K562 (cell line): ENCODE measurements around the gene FITM2. TPM values are rescaled to one million over a fixed set of nuclear protein-coding genes. Genes with fewer than 3 reads are reported as not detected.
A peak's percentile ranks its signal among the peaks of the same experiment; 100 is the strongest.

ENCODE experiments used
- ATAC-seq: fragments of 200-7000 bp; cut with Tn5 transposase; 3 replicates; pipeline ENCODE4 v1.9.1; 2020; ENCODE audit warnings: moderate library complexity
- BruUV-seq: library from RNA; stranded (reverse); fragments of 400-500 nt; replicated peaks from 2 replicates; lab custom pipeline; 2021; lab: Mats Ljungman, UMichigan
- CTCF ChIA-PET: fragments of 300-600 bp; formaldehyde crosslinking; extraction: SDS; loops from one replicate; lab custom pipeline; 2021; ENCODE audit warnings: low intra/inter-chr PET ratio; lab: Yijun Ruan, JAX
- POLR2A ChIA-PET: fragments of 300-600, 350-650 bp; sonication (Branson Sonifier 250); formaldehyde crosslinking; extraction: SDS; loops from one replicate; lab custom pipeline; 2021; ENCODE audit warnings: antibody characterized with exemption, inconsistent platforms; lab: Yijun Ruan, JAX
- DNase-seq, 4 experiments: peaks; one replicate each; pipeline versions ENCODE4 v3.0.0 to v3.0.0-alpha.2; 2011 to 2018; ENCODE audit warnings: low spot score in 3 of 4, mixed read lengths in 3 of 4; ENCODE audit errors: extremely low read depth in 1 of 4
- FAIRE-seq: peaks from 2 replicates; lab custom pipeline; 2011; peaks lifted over from hg19 to GRCh38; lab: Jason Lieb, UNC
- H2AFZ ChIP-seq: 2 replicates; pipeline ENCODE4 v1.6.0; 2011; ENCODE audit warnings: low read depth, low read length, control low read depth, inconsistent platforms
- H3K27ac ChIP-seq: fragments of 200-600 bp; 3 replicates; pipeline ENCODE4 v1.8.0; 2011; ENCODE audit warnings: low read depth, mild to moderate bottlenecking, control low read depth, inconsistent platforms, low read length, moderate library complexity, mixed read lengths; ENCODE audit errors: extremely low read depth
- H3K27me3 ChIP-seq, 2 experiments: fragments of 300-600 bp in 1 of 2; 2 replicates in 1 of 2; 3 replicates in 1 of 2; pipeline versions ENCODE4 v1.6.0 to v1.8.0; 2011; ENCODE audit warnings: inconsistent platforms in 2 of 2, low read length in 2 of 2, mild to moderate bottlenecking in 1 of 2, mixed read lengths in 1 of 2, moderate library complexity in 1 of 2; ENCODE audit not compliant: control insufficient read depth in 2 of 2, insufficient read depth in 2 of 2
- H3K36me3 ChIP-seq: fragments of 300-600 bp; 3 replicates; pipeline ENCODE4 v1.8.0; 2011; ENCODE audit warnings: mild to moderate bottlenecking, low read length, inconsistent platforms; ENCODE audit not compliant: control insufficient read depth, insufficient read depth
- H3K4me1 ChIP-seq, 2 experiments: fragments of 200-600 bp in 1 of 2; replicated peaks in 1 of 2; 2 replicates in 1 of 2; 3 replicates in 1 of 2; pipeline versions ENCODE4 v1.5.1 to v1.8.0; 2011; ENCODE audit warnings: inconsistent platforms in 2 of 2, low read length in 2 of 2, mild to moderate bottlenecking in 1 of 2, mixed read lengths in 1 of 2, moderate library complexity in 1 of 2; ENCODE audit not compliant: control insufficient read depth in 2 of 2, insufficient read depth in 2 of 2
- H3K4me2 ChIP-seq: 2 replicates; pipeline ENCODE4 v1.6.1; 2011; ENCODE audit warnings: low read length, control low read depth, inconsistent platforms, mixed read lengths; ENCODE audit not compliant: insufficient read depth
- H3K4me3 ChIP-seq: fragments of 200-600 bp; sonication (generic), shearing (Covaris generic); 2 replicates; pipeline ENCODE4 v1.5.1; 2016; ENCODE audit warnings: control low read depth, inconsistent platforms
- H3K79me2 ChIP-seq: fragments of 200-600 bp; 3 replicates; pipeline ENCODE4 v1.8.0; 2011; ENCODE audit warnings: low read length, inconsistent platforms; ENCODE audit not compliant: control insufficient read depth, insufficient read depth
- H3K9ac ChIP-seq, 2 experiments: 2 replicates each; pipeline versions ENCODE4 v1.6.0 to v1.6.1; 2011; ENCODE audit warnings: low read depth in 2 of 2, low read length in 2 of 2, control low read depth in 1 of 2, inconsistent platforms in 1 of 2, mild to moderate bottlenecking in 1 of 2, mixed read lengths in 1 of 2; ENCODE audit not compliant: insufficient read depth in 1 of 2
- H3K9me1 ChIP-seq: one replicate; pipeline ENCODE4 v1.6.0; 2011; ENCODE audit warnings: inconsistent platforms, mild to moderate bottlenecking, low read length, moderate library complexity; ENCODE audit not compliant: control insufficient read depth, insufficient read depth
- H3K9me3 ChIP-seq: replicated peaks from 2 replicates; pipeline ENCODE4 v1.5.1; 2011; ENCODE audit warnings: low read depth, low read length, inconsistent platforms; ENCODE audit not compliant: control insufficient read depth, insufficient read depth
- H4K20me1 ChIP-seq: replicated peaks from 2 replicates; pipeline ENCODE4 v1.6.1; 2011; ENCODE audit warnings: low read length, inconsistent platforms, mixed read lengths; ENCODE audit not compliant: control insufficient read depth, insufficient read depth
- ARID1B ChIP-seq: fragments of 450-650 bp; IDR thresholded peaks from 2 replicates; pipeline ENCODE4 v1.6.1; 2016; ENCODE audit warnings: antibody characterized with exemption, mild to moderate bottlenecking, inconsistent platforms
- ETV6 ChIP-seq, 3 experiments: fragments of 150-350 bp in 1 of 3; sonication (generic) in 1 of 3; formaldehyde crosslinking in 1 of 3; IDR thresholded peaks; 2 replicates each; pipeline versions ENCODE4 v1.6.1 to v1.8.0; 2014 to 2022; ENCODE audit warnings: borderline replicate concordance in 2 of 3, low read depth in 2 of 3, antibody characterized with exemption in 1 of 3, low read length in 1 of 3, mild to moderate bottlenecking in 1 of 3, missing genetic modification reagents in 1 of 3
- EZH2 ChIP-seq: IDR thresholded peaks from 2 replicates; pipeline ENCODE4 v1.6.1; 2012; ENCODE audit warnings: low read depth, mild to moderate bottlenecking, inconsistent platforms, low read length, borderline replicate concordance
- GATAD2A ChIP-seq: fragments of 450-650 bp; IDR thresholded peaks from 2 replicates; pipeline ENCODE4 v1.6.1; 2017
- HNRNPH1 ChIP-seq: fragments of 200-400 bp; formaldehyde crosslinking; optimal IDR thresholded peaks from 2 replicates; pipeline ENCODE3; 2017; ENCODE audit warnings: low read depth, mild to moderate bottlenecking, low read length, moderate library complexity
- KDM4B ChIP-seq, 2 experiments: fragments of 450-650 bp in 1 of 2; sonication (generic) in 1 of 2; IDR thresholded peaks; 2 replicates each; pipeline ENCODE4 v1.6.1; 2016 to 2017; ENCODE audit warnings: borderline replicate concordance in 2 of 2, antibody characterized with exemption in 1 of 2, low read depth in 1 of 2, mild to moderate bottlenecking in 1 of 2
- NCOA2 ChIP-seq, 2 experiments: fragments of 450-650 bp; IDR thresholded peaks; 2 replicates each; pipeline ENCODE4 v1.6.1; 2018; ENCODE audit warnings: mild to moderate bottlenecking in 2 of 2, moderate library complexity in 1 of 2; ENCODE audit not compliant: partially characterized antibody in 2 of 2
- NFIX ChIP-seq: fragments of 250-450 bp; sonication (Bioruptor Pico); IDR thresholded peaks from 2 replicates; pipeline ENCODE4 v1.4.0; 2020; ENCODE audit warnings: low read depth, mild to moderate bottlenecking, moderate library complexity
- SMARCA5 ChIP-seq: fragments of 450-650 bp; IDR thresholded peaks from 2 replicates; pipeline ENCODE4 v1.6.1; 2016
- SOX6 ChIP-seq: fragments of 450-650 bp; IDR thresholded peaks from 2 replicates; pipeline ENCODE4 v1.6.1; 2014; ENCODE audit warnings: mild to moderate bottlenecking
- ZNF696 ChIP-seq: fragments of 250-450 bp; sonication (Bioruptor Pico); conservative IDR thresholded peaks from 2 replicates; pipeline ENCODE4 v1.4.0; 2020; ENCODE audit warnings: mild to moderate bottlenecking, moderate library complexity
- ZNF766 ChIP-seq: fragments of 200-800 bp; sonication (Bioruptor generic); conservative IDR thresholded peaks from 2 replicates; pipeline ENCODE4 v1.6.1; 2016; ENCODE audit warnings: missing genetic modification characterization, missing compliant biosample characterization
- WGBS: fragments of 100-300 bp; shearing (Covaris generic); methylation state at CpG from one replicate; pipeline ENCODE4 v1.1.6; 2016; ENCODE audit warnings: low coverage, mixed read lengths; ENCODE audit not compliant: insufficient coverage; ENCODE audit errors: missing lambda C conversion rate; 5-methylcytosine and 5-hydroxymethylcytosine counted together
- in situ Hi-C: fragments of 300-500 bp; cut with MboI; formaldehyde crosslinking; loops from 4 replicates; pipeline ENCODE4 v1.15.0; 2018; ENCODE audit warnings: inconsistent platforms, mixed read lengths
- intact Hi-C: fragments of 100-400 bp; cut with micrococcal nuclease; formaldehyde crosslinking; loops from 2 replicates; pipeline ENCODE4 v1.14.2; 2022
- polyA plus RNA-seq, 8 experiments: library from polyadenylated mRNA; depleted of rRNA in 4 of 8; stranded (reverse) in 5 of 8; unstranded in 3 of 8; fragments of >200 nt; fragmentation: Nextera tagmentation in 2 of 8; fragmentation: Illumina TruSeq in 1 of 8; extraction: Ambion mirVana in 2 of 8; extraction: Trizol in 1 of 8; gene quantifications; 2 replicates each; pipeline versions ENCODE4 v1.2.1 to v1.2.3, GENCODE V29; 2011 to 2014; ENCODE audit warnings: inconsistent platforms in 1 of 8, missing spikeins in 1 of 8
- total RNA-seq, 7 experiments: library from RNA; depleted of rRNA in 6 of 7; stranded (reverse); fragments of >200 nt in 6 of 7; fragmentation: Illumina TruSeq in 2 of 7; extraction: Trizol in 2 of 7; gene quantifications; 2 replicates each; pipeline versions ENCODE4 v1.2.1 to v1.2.3, GENCODE V29; 2011 to 2021; ENCODE audit warnings: low replicate concordance in 1 of 7
- TF ChIP-seq, protein P1 (sequence below): fragments of 250-450 bp; sonication (Bioruptor Pico); IDR thresholded peaks from 2 replicates; pipeline ENCODE4 v1.4.0; 2020; ENCODE audit warnings: mild to moderate bottlenecking, moderate library complexity, borderline replicate concordance
- TF ChIP-seq, protein P2 (sequence below): IDR thresholded peaks from 2 replicates; pipeline ENCODE4 v1.6.1; 2016; ENCODE audit warnings: missing genetic modification characterization, missing compliant biosample characterization

FITM2 gene
- total and polyA plus RNA-seq, 9 of the 15 experiments (the other 6 are each of a cell fraction or from before 2014, with no cell fraction given): 0.64 to 2.8 (median 1.8) TPM

DNA sequence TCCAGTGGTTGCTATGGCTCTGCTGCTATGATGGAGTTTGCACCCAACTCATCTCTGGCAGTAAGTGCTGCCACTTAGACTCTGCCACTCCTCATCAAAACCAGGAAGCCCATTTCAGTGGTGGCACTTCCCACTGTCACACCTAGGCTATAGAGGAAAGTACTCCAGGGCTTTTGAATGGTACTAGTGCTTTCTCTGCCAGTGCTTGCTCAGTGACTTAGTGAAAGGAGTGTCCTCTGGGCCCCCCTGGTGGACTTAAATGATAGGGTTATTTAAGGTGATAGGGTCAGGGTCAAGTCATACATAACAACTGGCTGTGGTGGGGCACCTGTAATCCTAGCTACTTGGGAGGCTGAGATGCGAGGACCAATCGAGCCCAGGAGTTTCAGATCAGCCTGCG is 22.8 kb downstream of the FITM2 start:
- no TSS peak for BruUV-seq
- H3K9ac ChIP-seq: no peak overlapping the region
- no peaks in the 10 kb centered on the region for H3K9me1 ChIP-seq
- H4K20me1 ChIP-seq: no peaks in the 10 kb centered on the region
- ATAC-seq (no peak), DNase-seq (peak in 2 of 4 experiments; percentile 26 to 29), FAIRE-seq (no peak)
- no peak overlapping the region for H3K4me2 ChIP-seq
- POLR2A ChIA-PET: no interaction called here
- H3K36me3 ChIP-seq: no peaks in the 10 kb centered on the region
- 8% methylated on average over 3 of the region's 3 CpGs for WGBS
- H3K79me2 ChIP-seq: no peaks in the 10 kb centered on the region
- in situ Hi-C loops (no loop called here), intact Hi-C loops (no loop called here)
- no peak overlapping the region for H3K4me3 ChIP-seq
- no peak overlapping the region for H3K27ac ChIP-seq
- CTCF ChIA-PET: no interaction called here
- H3K9me3 ChIP-seq: no peaks in the 10 kb centered on the region
- TF ChIP-seq KDM4B (IDR thresholded peaks at IDR 0.05; ENCODE audit: borderline replicate concordance in 2 of 2, low read depth in 1 of 2) (no peak), EZH2 (no peak), ETV6 (IDR thresholded peaks at IDR 0.05; ENCODE audit: borderline replicate concordance in 1 of 2, low read depth in 2 of 2, low read length in 1 of 2) (no peak), ETV6 (CRISPR knock-in tag; IDR thresholded peaks at IDR 0.05; ENCODE audit: borderline replicate concordance) (no peak), ARID1B (no peak), HNRNPH1 (no peak), ZNF696 (CRISPR knock-in tag) (no peak), SMARCA5 (no peak), GATAD2A (no peak), ZNF766 (CRISPR knock-in tag) (no peak), SOX6 (no peak), NFIX (no peak), NCOA2 (IDR thresholded peaks at IDR 0.05; ENCODE audit: partially characterized antibody in 2 of 2) (no peak)
- TF ChIP-seq, protein P1, sequence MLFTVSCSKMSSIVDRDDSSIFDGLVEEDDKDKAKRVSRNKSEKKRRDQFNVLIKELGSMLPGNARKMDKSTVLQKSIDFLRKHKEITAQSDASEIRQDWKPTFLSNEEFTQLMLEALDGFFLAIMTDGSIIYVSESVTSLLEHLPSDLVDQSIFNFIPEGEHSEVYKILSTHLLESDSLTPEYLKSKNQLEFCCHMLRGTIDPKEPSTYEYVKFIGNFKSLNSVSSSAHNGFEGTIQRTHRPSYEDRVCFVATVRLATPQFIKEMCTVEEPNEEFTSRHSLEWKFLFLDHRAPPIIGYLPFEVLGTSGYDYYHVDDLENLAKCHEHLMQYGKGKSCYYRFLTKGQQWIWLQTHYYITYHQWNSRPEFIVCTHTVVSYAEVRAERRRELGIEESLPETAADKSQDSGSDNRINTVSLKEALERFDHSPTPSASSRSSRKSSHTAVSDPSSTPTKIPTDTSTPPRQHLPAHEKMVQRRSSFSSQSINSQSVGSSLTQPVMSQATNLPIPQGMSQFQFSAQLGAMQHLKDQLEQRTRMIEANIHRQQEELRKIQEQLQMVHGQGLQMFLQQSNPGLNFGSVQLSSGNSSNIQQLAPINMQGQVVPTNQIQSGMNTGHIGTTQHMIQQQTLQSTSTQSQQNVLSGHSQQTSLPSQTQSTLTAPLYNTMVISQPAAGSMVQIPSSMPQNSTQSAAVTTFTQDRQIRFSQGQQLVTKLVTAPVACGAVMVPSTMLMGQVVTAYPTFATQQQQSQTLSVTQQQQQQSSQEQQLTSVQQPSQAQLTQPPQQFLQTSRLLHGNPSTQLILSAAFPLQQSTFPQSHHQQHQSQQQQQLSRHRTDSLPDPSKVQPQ (CRISPR knock-in tag): no peak
- TF ChIP-seq, protein P2, sequence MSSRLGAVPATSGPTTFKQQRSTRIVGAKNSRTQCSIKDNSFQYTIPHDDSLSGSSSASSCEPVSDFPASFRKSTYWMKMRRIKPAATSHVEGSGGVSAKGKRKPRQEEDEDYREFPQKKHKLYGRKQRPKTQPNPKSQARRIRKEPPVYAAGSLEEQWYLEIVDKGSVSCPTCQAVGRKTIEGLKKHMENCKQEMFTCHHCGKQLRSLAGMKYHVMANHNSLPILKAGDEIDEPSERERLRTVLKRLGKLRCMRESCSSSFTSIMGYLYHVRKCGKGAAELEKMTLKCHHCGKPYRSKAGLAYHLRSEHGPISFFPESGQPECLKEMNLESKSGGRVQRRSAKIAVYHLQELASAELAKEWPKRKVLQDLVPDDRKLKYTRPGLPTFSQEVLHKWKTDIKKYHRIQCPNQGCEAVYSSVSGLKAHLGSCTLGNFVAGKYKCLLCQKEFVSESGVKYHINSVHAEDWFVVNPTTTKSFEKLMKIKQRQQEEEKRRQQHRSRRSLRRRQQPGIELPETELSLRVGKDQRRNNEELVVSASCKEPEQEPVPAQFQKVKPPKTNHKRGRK: no peak
- no peak overlapping the region for H2AFZ ChIP-seq
- H3K4me1 ChIP-seq: no peaks in the 10 kb centered on the region
- peaks cover 2 to 3% of the 10 kb centered on the region in 2 experiments; a peak in 2 of 5 replicates for H3K27me3 ChIP-seq
